Measurements from ENCODE around the gene FAHD1. TPM values are rescaled to one million over a fixed set of nuclear protein-coding genes. Genes with fewer than 3 reads are reported as not detected.

The FAHD1 gene
- total and polyA plus RNA-seq, 2 donors from 2014 or later: 36.4 to 108 TPM

- H3K36me3 ChIP-seq (ENCODE audit: control insufficient read depth in 2 of 3, insufficient read depth in 3 of 3, low read length in 3 of 3): peaks cover 0 to 2% (median 0%) of the 10 kb centered on the region in 3 donors
- FAIRE-seq (no peak), DNase-seq (no peak)
- intact Hi-C loops (cut with DNase I): no loop called here
- no peak overlapping the region for H3K27ac ChIP-seq (ENCODE audit: low read depth in 2 of 2, low read length in 2 of 2)
- TF ChIP-seq CTCF (IDR thresholded peaks at IDR 0.05; ENCODE audit: borderline replicate concordance, extremely low read depth, insufficient read depth): no peak
- no peaks in the 10 kb centered on the region for H3K27me3 ChIP-seq (ENCODE audit: control insufficient read depth, insufficient read depth, low read length)
- H3K4me1 ChIP-seq (ENCODE audit: control insufficient read depth in 2 of 3, insufficient read depth in 2 of 3, low read depth in 1 of 3, low read length in 3 of 3): peaks cover 0 to 14% (median 3%) of the 10 kb centered on the region in 3 donors
- no peaks in the 10 kb centered on the region for H3K9me3 ChIP-seq (ENCODE audit: control insufficient read depth in 2 of 3, insufficient read depth in 1 of 3, low read length in 3 of 3)
- H3K4me3 ChIP-seq (ENCODE audit: low read length in 3 of 3): peak overlapping the region in 1 of 3 donors; percentile 9
- H3K9ac ChIP-seq (ENCODE audit: low read length in 3 of 3): no peak overlapping the region
Observed at GRCh38 chr16:1832838-1833454, 5.9 kb downstream of the FAHD1 start.

- FAIRE-seq: no peak
Observed at GRCh38 chr16:1834096-1834495, 7.1 kb downstream of the FAHD1 start.

GRCh38 chr16:1839554-1839953 is 12.5 kb downstream of the FAHD1 start:
- FAIRE-seq (no peak), DNase-seq (no peak)
- no peak for TF ChIP-seq CTCF (IDR thresholded peaks at IDR 0.05; ENCODE audit: borderline replicate concordance, extremely low read depth, insufficient read depth)

More at GRCh38 chr16:1834096-1834495, 7.1 kb downstream of the FAHD1 start:
- H3K9me3 ChIP-seq (ENCODE audit: control insufficient read depth in 2 of 3, insufficient read depth in 1 of 3, low read length in 3 of 3): no peaks in the 10 kb centered on the region
- H3K9ac ChIP-seq (ENCODE audit: low read length in 3 of 3): no peak overlapping the region
- H3K4me1 ChIP-seq (ENCODE audit: control insufficient read depth in 2 of 3, insufficient read depth in 2 of 3, low read depth in 1 of 3, low read length in 3 of 3): peaks cover 0 to 11% (median 0%) of the 10 kb centered on the region in 3 donors
- H3K4me3 ChIP-seq (ENCODE audit: low read length in 3 of 3): no peak overlapping the region
- DNase-seq: no peak
- intact Hi-C loops (cut with DNase I): no loop called here
- peaks cover 0 to 2% (median 0%) of the 10 kb centered on the region in 3 donors for H3K36me3 ChIP-seq (ENCODE audit: control insufficient read depth in 2 of 3, insufficient read depth in 3 of 3, low read length in 3 of 3)
- no peak overlapping the region for H3K27ac ChIP-seq (ENCODE audit: low read depth in 2 of 2, low read length in 2 of 2)
- TF ChIP-seq CTCF (IDR thresholded peaks at IDR 0.05; ENCODE audit: borderline replicate concordance, extremely low read depth, insufficient read depth): no peak
- H3K27me3 ChIP-seq (ENCODE audit: control insufficient read depth, insufficient read depth, low read length): no peaks in the 10 kb centered on the region

More at GRCh38 chr16:1839554-1839953, 12.5 kb downstream of the FAHD1 start:
- Histone ChIP-seq H3K27ac (ENCODE audit: low read depth in 2 of 2, low read length in 2 of 2) (no peak overlapping the region), H3K36me3 (ENCODE audit: control insufficient read depth in 2 of 3, insufficient read depth in 3 of 3, low read length in 3 of 3) (peaks cover 0 to 2% (median 0%) of the 10 kb centered on the region in 3 donors), H3K4me1 (ENCODE audit: control insufficient read depth in 2 of 3, insufficient read depth in 2 of 3, low read depth in 1 of 3, low read length in 3 of 3) (no peaks in the 10 kb centered on the region), H3K4me3 (ENCODE audit: low read length in 3 of 3) (no peak overlapping the region), H3K9ac (ENCODE audit: low read length in 3 of 3) (no peak overlapping the region), H3K9me3 (ENCODE audit: control insufficient read depth in 2 of 3, insufficient read depth in 1 of 3, low read length in 3 of 3) (no peaks in the 10 kb centered on the region), H3K27me3 (ENCODE audit: control insufficient read depth, insufficient read depth, low read length) (no peaks in the 10 kb centered on the region)
- intact Hi-C loops (cut with DNase I): no loop called here

All from kidney (tissue), 14 donors.